ENCODE measurements around the gene SEC24B. TPM values are rescaled to one million over a fixed set of nuclear protein-coding genes. Genes with fewer than 3 reads are reported as not detected.

Gene SEC24B
- total RNA-seq, 1 experiment from 2014 or later: 35.0 TPM

DNA sequence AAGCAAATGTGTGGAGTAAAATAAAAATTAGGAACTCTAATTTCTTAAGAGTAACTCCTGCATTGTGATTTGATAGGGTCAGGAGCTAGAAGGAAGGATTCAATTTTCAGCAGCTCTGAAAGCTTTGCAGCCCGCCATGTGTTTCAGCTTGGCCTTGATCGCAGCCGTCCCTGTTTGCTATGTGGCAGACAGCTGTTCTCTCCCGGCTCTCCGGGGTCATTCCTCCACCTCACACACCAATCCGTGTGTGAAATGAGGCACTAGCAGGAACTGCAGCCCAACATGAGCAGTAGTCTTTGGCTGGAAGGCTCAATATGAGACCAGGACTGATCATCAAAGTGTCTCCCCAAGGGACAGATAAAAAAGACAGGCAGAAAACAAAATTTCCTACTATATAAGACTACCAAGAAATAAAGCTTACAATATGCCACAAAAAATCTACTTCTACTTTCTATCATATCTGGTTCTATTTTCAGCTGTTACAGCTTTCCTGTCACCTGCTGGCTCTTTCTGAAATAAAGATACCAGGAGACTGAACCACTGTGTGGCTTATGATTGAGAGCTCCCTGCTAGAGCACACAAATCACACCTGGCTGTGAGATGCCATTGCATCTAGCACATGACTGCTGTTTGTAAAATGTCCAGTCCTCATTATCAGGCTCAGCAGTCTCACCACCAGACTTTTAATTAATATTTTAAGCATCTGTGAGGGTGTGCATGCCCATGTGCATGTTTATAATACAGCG is 44.1 kb upstream of the SEC24B start:
- CTCF ChIA-PET: interaction anchor here (0.6 to 0.7 kb wide), 2 partner anchors 14 to 816 kb away, joined by 3 read pairs; no protein-coding TSS in a partner anchor

GRCh38 chr4:109390115-109390768 is 43.4 kb upstream of the SEC24B start:
- H3K27me3 Mint-ChIP-seq (ENCODE audit: insufficient read depth, unreplicated experiment): no peaks in the 10 kb centered on the region
- no peak for DNase-seq (ENCODE audit: unreplicated experiment)
- no peak for TF ChIP-seq CTCF (IDR thresholded peaks at IDR 0.05; ENCODE audit: unreplicated experiment)
- no peak overlapping the region for H3K27ac Mint-ChIP-seq (ENCODE audit: low read depth, unreplicated experiment)
- ChIA-PET POLR2A (no interaction called here), CTCF (interaction anchor here (0.6 to 0.7 kb wide), 2 partner anchors 14 to 817 kb away, joined by 3 read pairs; no protein-coding TSS in a partner anchor)
- no peaks in the 10 kb centered on the region for H3K36me3 Mint-ChIP-seq (ENCODE audit: insufficient read depth, unreplicated experiment)
- intact Hi-C loops (cut with micrococcal nuclease): no loop called here
- H3K4me1 Mint-ChIP-seq (ENCODE audit: insufficient read depth, unreplicated experiment): no peaks in the 10 kb centered on the region
- no peak overlapping the region for H3K4me3 Mint-ChIP-seq (ENCODE audit: unreplicated experiment)
- BruUV-seq (replicated peaks): no TSS peak
- no peaks in the 10 kb centered on the region for H3K9me3 Mint-ChIP-seq (ENCODE audit: unreplicated experiment)

More for the DNA sequence above, 44.1 kb upstream of the SEC24B start:
- Mint-ChIP-seq H3K36me3 (ENCODE audit: insufficient read depth, unreplicated experiment) (no peaks in the 10 kb centered on the region), H3K27me3 (ENCODE audit: insufficient read depth, unreplicated experiment) (no peaks in the 10 kb centered on the region), H3K4me3 (ENCODE audit: unreplicated experiment) (no peak overlapping the region), H3K9me3 (ENCODE audit: unreplicated experiment) (no peaks in the 10 kb centered on the region), H3K27ac (ENCODE audit: low read depth, unreplicated experiment) (no peak overlapping the region), H3K4me1 (ENCODE audit: insufficient read depth, unreplicated experiment) (no peaks in the 10 kb centered on the region)
- no TSS peak for BruUV-seq (replicated peaks)
- intact Hi-C loops (cut with micrococcal nuclease): no loop called here
- no peak for DNase-seq (ENCODE audit: unreplicated experiment)
- POLR2A ChIA-PET: no interaction called here
- no peak for TF ChIP-seq CTCF (IDR thresholded peaks at IDR 0.05; ENCODE audit: unreplicated experiment)

DNA sequence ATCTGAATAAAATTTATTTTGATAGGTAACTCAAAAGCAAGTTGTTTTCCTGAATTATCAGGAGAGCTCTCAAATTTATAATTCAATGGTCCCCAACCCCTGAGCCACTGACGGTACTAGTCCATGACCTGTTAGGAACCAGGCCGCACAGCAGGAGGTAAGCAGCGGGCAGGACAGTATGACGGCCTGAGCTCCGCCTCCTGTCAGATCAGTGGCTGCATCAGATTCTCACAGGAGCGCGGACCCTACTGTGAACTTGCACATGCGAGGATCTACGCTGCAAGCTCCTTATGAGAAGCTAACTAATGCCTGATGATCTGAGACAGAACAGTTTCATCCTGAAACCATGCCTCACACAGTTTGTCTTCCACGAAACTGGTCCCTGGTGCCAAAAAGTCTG is 37.9 kb upstream of the SEC24B start:
- H3K27ac Mint-ChIP-seq (ENCODE audit: low read depth, unreplicated experiment): no peak overlapping the region
- intact Hi-C loops (cut with micrococcal nuclease): no loop called here
- no peaks in the 10 kb centered on the region for H3K9me3 Mint-ChIP-seq (ENCODE audit: unreplicated experiment)
- H3K4me1 Mint-ChIP-seq (ENCODE audit: insufficient read depth, unreplicated experiment): no peaks in the 10 kb centered on the region
- no peak for DNase-seq (ENCODE audit: unreplicated experiment)
- no peaks in the 10 kb centered on the region for H3K27me3 Mint-ChIP-seq (ENCODE audit: insufficient read depth, unreplicated experiment)
- no peaks in the 10 kb centered on the region for H3K36me3 Mint-ChIP-seq (ENCODE audit: insufficient read depth, unreplicated experiment)
- BruUV-seq (replicated peaks): no TSS peak
- POLR2A ChIA-PET: interaction anchor here (0.5 to 0.6 kb wide), 2 partner anchors 335 to 336 kb away, joined by 3 read pairs; no protein-coding TSS in a partner anchor
- no peak for TF ChIP-seq CTCF (IDR thresholded peaks at IDR 0.05; ENCODE audit: unreplicated experiment)
- no peak overlapping the region for H3K4me3 Mint-ChIP-seq (ENCODE audit: unreplicated experiment)
- CTCF ChIA-PET: interaction anchor here (0.6 to 1.2 kb wide), 4 partner anchors 10 to 1271 kb away, joined by 3 to 4 read pairs (median 4); no protein-coding TSS in a partner anchor

GRCh38 chr4:109398928-109399327 is 34.7 kb upstream of the SEC24B start:
- CTCF ChIA-PET: no interaction called here
- Mint-ChIP-seq H3K36me3 (ENCODE audit: insufficient read depth, unreplicated experiment) (no peaks in the 10 kb centered on the region), H3K27ac (ENCODE audit: low read depth, unreplicated experiment) (no peak overlapping the region), H3K4me3 (ENCODE audit: unreplicated experiment) (no peak overlapping the region), H3K4me1 (ENCODE audit: insufficient read depth, unreplicated experiment) (no peaks in the 10 kb centered on the region), H3K9me3 (ENCODE audit: unreplicated experiment) (no peaks in the 10 kb centered on the region), H3K27me3 (ENCODE audit: insufficient read depth, unreplicated experiment) (no peaks in the 10 kb centered on the region)
- DNase-seq (ENCODE audit: unreplicated experiment): no peak
- POLR2A ChIA-PET: no interaction called here
- no TSS peak for BruUV-seq (replicated peaks)
- intact Hi-C loops (cut with micrococcal nuclease): no loop called here
- TF ChIP-seq CTCF (IDR thresholded peaks at IDR 0.05; ENCODE audit: unreplicated experiment): no peak

Measured in MCF 10A (cell line).